GM18868 (cell line): ENCODE measurements around the gene GPX8.

Experiments
- ATAC-seq: cut with Tn5 transposase; IDR thresholded peaks from one replicate; pipeline ENCODE4 v1.9.1; 2021; ENCODE audit warnings: mild to moderate bottlenecking, moderate library complexity; ENCODE audit not compliant: unreplicated experiment

The GPX8 gene

GRCh38 chr5:55159763-55160492, at the start of gene GPX8:
TSS of gene GPX8 (plus strand) at chr5:55160171. CDS start at chr5:55160193, 22 bp downstream.
- no peak for ATAC-seq

- ATAC-seq = no peak
Observed at GRCh38 chr5:55110217-55110616, 49.8 kb upstream of the GPX8 start.

GRCh38 chr5:55113327-55113726, 46.6 kb upstream of the GPX8 start:
- ATAC-seq = no peak

GRCh38 chr5:55114061-55114460, 45.9 kb upstream of the GPX8 start:
- no peak for ATAC-seq

- ATAC-seq = no peak
Observed at GRCh38 chr5:55123365-55123764, 36.6 kb upstream of the GPX8 start.

GRCh38 chr5:55134053-55134722, 25.8 kb upstream of the GPX8 start:
- no peak for ATAC-seq

GRCh38 chr5:55136521-55136920, 23.4 kb upstream of the GPX8 start:
- ATAC-seq = no peak

GRCh38 chr5:55140908-55141665, 18.9 kb upstream of the GPX8 start:
- no peak for ATAC-seq

GRCh38 chr5:55141945-55142690, 17.9 kb upstream of the GPX8 start:
- ATAC-seq = no peak

GRCh38 chr5:55143624-55144023, 16.3 kb upstream of the GPX8 start:
- ATAC-seq = no peak

- ATAC-seq = no peak
Observed at GRCh38 chr5:55146080-55146479, 13.9 kb upstream of the GPX8 start.

- ATAC-seq = peak; percentile 91
Observed at GRCh38 chr5:55146543-55147151, 13.3 kb upstream of the GPX8 start.

GRCh38 chr5:55149308-55149795, 10.6 kb upstream of the GPX8 start:
- no peak for ATAC-seq

- ATAC-seq = no peak
Observed at GRCh38 chr5:55151923-55152842, 7.8 kb upstream of the GPX8 start.

GRCh38 chr5:55154873-55155272, 5.1 kb upstream of the GPX8 start:
- no peak for ATAC-seq

- ATAC-seq = no peak
Observed at GRCh38 chr5:55160493-55161209, 680 bp downstream of the GPX8 start.

GRCh38 chr5:55162666-55163065, 2.7 kb downstream of the GPX8 start:
- ATAC-seq = no peak

- no peak for ATAC-seq
Observed at GRCh38 chr5:55171471-55171870, 11.5 kb downstream of the GPX8 start.
